OCI-LY3 (cell line): ENCODE data around the gene PLGRKT.

Experiments
- EZH2phosphoT487 ChIP-seq: fragments of 200-600 bp; shearing (Covaris generic); IDR thresholded peaks from 2 replicates; pipeline ENCODE4 v1.6.1; 2018; ENCODE audit warnings: antibody characterized with exemption, mixed run types, low read depth
- TF ChIP-seq, protein P1 (sequence below): fragments of 200-600, 300-600 bp; sonication (generic); IDR thresholded peaks from 2 replicates; pipeline ENCODE4 v1.5.1; 2014; ENCODE audit warnings: antibody characterized with exemption, low read length, low read depth

DNA sequence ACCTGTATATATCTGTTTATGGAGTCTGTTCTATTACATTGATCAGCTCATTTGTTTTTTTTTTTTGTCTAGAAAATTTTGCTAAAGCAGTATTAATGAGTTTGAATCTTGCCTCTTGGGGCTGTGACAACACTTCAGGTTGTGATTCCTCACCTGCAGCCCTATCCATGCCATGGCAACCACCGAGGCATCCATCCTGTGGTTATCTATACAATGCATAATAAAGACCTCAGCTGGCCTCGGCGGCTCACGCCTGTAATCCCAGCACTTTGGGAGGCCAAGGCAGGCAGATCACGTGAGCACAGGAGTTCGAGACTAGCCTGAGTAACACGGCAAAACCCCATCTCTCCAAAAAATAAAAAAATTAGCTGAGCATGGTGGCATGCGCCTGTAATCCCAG lies 44.5 kb upstream of the PLGRKT start:
- TF ChIP-seq, protein P1, sequence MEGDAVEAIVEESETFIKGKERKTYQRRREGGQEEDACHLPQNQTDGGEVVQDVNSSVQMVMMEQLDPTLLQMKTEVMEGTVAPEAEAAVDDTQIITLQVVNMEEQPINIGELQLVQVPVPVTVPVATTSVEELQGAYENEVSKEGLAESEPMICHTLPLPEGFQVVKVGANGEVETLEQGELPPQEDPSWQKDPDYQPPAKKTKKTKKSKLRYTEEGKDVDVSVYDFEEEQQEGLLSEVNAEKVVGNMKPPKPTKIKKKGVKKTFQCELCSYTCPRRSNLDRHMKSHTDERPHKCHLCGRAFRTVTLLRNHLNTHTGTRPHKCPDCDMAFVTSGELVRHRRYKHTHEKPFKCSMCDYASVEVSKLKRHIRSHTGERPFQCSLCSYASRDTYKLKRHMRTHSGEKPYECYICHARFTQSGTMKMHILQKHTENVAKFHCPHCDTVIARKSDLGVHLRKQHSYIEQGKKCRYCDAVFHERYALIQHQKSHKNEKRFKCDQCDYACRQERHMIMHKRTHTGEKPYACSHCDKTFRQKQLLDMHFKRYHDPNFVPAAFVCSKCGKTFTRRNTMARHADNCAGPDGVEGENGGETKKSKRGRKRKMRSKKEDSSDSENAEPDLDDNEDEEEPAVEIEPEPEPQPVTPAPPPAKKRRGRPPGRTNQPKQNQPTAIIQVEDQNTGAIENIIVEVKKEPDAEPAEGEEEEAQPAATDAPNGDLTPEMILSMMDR, result no peak
- no peak for TF ChIP-seq EZH2phosphoT487
